ENCODE measurements around the gene DPP7. TPM values are rescaled to one million over a fixed set of nuclear protein-coding genes. Genes with fewer than 3 reads are reported as not detected.
A peak's percentile ranks its signal among the peaks of the same experiment; 100 is the strongest.

The DPP7 gene
- total RNA-seq, 2 experiments from 2014 or later = 271 to 321 TPM

DNA sequence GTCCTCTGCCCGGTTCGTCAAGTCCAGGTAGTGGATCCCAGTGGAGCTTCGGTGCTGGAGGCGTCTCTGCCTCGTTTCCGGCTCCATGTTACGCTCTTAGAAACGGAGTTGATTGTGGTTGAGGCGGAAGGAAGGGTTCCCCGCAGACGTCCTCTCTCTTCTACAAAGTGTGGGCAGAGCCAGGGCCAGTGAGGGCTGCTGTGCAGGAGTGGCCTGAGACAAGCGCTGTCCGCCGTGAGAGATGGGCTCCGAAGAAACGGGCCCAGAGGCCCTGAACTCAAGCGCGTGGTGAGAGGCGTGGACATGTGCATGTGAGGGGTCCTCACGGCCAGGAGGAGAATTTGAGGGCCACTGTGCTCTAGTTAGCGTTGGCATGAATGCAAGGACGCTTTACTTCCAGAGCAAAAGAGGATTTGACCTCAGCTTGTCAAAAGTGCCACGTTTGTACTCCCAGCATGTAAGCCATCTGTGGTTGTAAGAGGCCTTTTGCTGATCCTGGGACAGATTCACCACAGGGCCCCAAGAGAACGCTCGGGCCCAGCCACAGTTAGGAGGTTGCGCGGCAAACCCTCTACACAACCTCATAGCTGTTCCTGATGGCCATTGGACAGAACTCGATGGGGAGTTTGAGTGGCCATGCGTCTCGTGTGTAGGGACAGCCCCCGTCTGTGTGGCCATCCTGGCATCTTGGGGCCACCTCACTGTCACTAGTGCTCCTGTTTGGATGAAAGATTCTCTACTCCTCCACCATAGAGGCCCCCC is 17.6 kb downstream of the DPP7 start:
- no peak for ATAC-seq
- Mint-ChIP-seq H3K9me3 (ENCODE audit: low read depth) (no peaks in the 10 kb centered on the region), H3K27me3 (no peaks in the 10 kb centered on the region), H3K27ac (peak overlapping the region; percentile 97), H3K36me3 (peaks cover 29% of the 10 kb centered on the region), H3K4me1 (peaks cover 30% of the 10 kb centered on the region), H3K4me3 (peak overlapping the region; percentile 85)
- no peak for DNase-seq
- CTCF ChIA-PET = interaction anchor here (1.0 to 3.8 kb wide), 12 partner anchors 10 to 348 kb away, joined by 3 to 45 read pairs (median 9); partner anchors contain the start of genes CYSRT1, DPP7, MAN1B1 and RNF208

DNA sequence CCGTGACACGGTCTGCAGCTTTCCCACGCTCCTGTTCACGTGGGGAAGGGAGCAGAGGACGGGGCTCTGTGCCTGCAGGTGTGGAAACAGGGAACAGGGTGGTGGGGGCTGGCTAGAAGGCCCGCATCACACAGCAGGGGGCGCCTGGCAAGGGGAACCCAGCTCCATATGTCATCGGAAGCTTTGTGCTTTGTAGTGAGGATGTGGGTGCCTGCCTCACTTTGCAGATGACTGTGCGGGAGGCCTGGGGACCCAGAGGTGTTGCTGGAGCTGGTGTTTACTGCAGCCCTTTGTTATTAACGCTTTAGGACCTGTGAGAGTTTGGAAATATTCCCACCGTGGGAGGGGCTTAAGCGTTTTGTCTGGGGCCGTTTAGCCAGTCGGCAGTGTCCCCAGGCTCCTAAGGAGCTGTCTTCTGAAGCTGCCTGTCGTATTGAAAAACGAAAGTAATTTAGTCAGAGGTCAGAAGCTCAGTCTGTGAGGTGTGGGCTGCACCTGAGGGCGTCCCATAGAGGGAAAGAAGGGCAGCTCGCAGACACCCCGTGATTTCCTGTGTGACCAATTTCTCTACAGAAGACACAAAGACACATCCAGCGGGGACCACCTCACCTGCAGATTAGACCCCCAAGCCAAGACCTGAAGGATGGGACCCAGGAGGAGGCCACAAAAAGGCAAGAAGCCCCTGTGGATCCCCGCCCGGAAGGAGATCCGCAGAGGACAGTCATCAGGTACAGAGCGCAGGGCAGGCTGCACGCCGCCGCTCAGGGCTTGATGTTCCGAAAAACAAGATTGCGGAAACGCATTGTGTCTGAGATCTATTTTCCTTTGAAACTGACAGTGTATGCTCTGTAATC is 18.6 kb downstream of the DPP7 start:
- Mint-ChIP-seq H3K9me3 (ENCODE audit: low read depth) (no peaks in the 10 kb centered on the region), H3K4me1 (peaks cover 30% of the 10 kb centered on the region), H3K27ac (peak overlapping the region; percentile 97), H3K4me3 (peak overlapping the region; percentile 85), H3K27me3 (no peaks in the 10 kb centered on the region), H3K36me3 (peaks cover 32% of the 10 kb centered on the region)
- DNase-seq = peak; percentile 95
- peak; percentile 98 for ATAC-seq
- CTCF ChIA-PET = interaction anchor here (0.6 to 3.8 kb wide), 29 partner anchors 8 to 349 kb away, joined by 3 to 45 read pairs (median 6); partner anchors contain the start of genes AJM1, CYSRT1, DPP7 and MAN1B1

GRCh38 chr9:137089232-137089947 is 25.1 kb downstream of the DPP7 start:
- DNase-seq (no peak), ATAC-seq (no peak)
- H3K27ac Mint-ChIP-seq = no peak overlapping the region
- CTCF ChIA-PET = interaction anchor here (0.8 to 10.6 kb wide), 5 partner anchors 21 to 151 kb away, joined by 3 to 138 read pairs (median 3); partner anchors contain the start of genes DPP7, SAPCD2 and TUBB4B
- peaks cover 47% of the 10 kb centered on the region for H3K4me1 Mint-ChIP-seq
- peaks cover 16% of the 10 kb centered on the region for H3K36me3 Mint-ChIP-seq
- no peaks in the 10 kb centered on the region for H3K9me3 Mint-ChIP-seq (ENCODE audit: low read depth)
- H3K27me3 Mint-ChIP-seq = no peaks in the 10 kb centered on the region
- H3K4me3 Mint-ChIP-seq = no peak overlapping the region

GRCh38 chr9:137088121-137088520 is 26.4 kb downstream of the DPP7 start:
- CTCF ChIA-PET = interaction anchor here (0.9 to 10.6 kb wide), 7 partner anchors 8 to 361 kb away, joined by 3 to 138 read pairs (median 12); partner anchors contain the start of genes NPDC1 and SAPCD2
- peaks cover 14% of the 10 kb centered on the region for H3K36me3 Mint-ChIP-seq
- H3K4me3 Mint-ChIP-seq = peak overlapping the region; percentile 82
- H3K27me3 Mint-ChIP-seq = no peaks in the 10 kb centered on the region
- ATAC-seq (no peak), DNase-seq (no peak)
- H3K9me3 Mint-ChIP-seq (ENCODE audit: low read depth) = no peaks in the 10 kb centered on the region
- H3K27ac Mint-ChIP-seq = peak overlapping the region; percentile 89
- peaks cover 48% of the 10 kb centered on the region for H3K4me1 Mint-ChIP-seq

- Mint-ChIP-seq H3K4me3 (peak overlapping the region; percentile 82), H3K27me3 (no peaks in the 10 kb centered on the region), H3K9me3 (ENCODE audit: low read depth) (no peaks in the 10 kb centered on the region), H3K4me1 (peaks cover 43% of the 10 kb centered on the region), H3K27ac (peak overlapping the region; percentile 89), H3K36me3 (peaks cover 9% of the 10 kb centered on the region)
- CTCF ChIA-PET = interaction anchor here (0.6 to 10.6 kb wide), 18 partner anchors 8 to 360 kb away, joined by 3 to 138 read pairs (median 6); partner anchors contain the start of genes ABCA2, DPP7, NPDC1 and RNF224
- ATAC-seq = no peak
- peak; percentile 64 for DNase-seq
Measured at GRCh38 chr9:137087409-137087925, 27.1 kb downstream of the DPP7 start.

GRCh38 chr9:137086531-137087408 is 27.8 kb downstream of the DPP7 start, which contains the start of gene MAN1B1:
Gene MAN1B1 (plus strand): TSS chr9:137086985. CDS start chr9:137087000, 15 bp downstream.
- Mint-ChIP-seq H3K36me3 (peaks cover 6% of the 10 kb centered on the region), H3K4me1 (peaks cover 41% of the 10 kb centered on the region), H3K27me3 (no peaks in the 10 kb centered on the region), H3K27ac (peak within 1 kb of the TSS; percentile 90), H3K4me3 (peak within 1 kb of the TSS; percentile 82), H3K9me3 (ENCODE audit: low read depth) (no peaks in the 10 kb centered on the region)
- CTCF ChIA-PET = interaction anchor here (0.6 to 10.6 kb wide), 22 partner anchors 9 to 359 kb away, joined by 3 to 138 read pairs (median 5); partner anchors contain the start of genes ABCA2, DPP7, NPDC1 and RNF224
- ATAC-seq (peak; percentile 86), DNase-seq (peak; percentile 100)

DNA sequence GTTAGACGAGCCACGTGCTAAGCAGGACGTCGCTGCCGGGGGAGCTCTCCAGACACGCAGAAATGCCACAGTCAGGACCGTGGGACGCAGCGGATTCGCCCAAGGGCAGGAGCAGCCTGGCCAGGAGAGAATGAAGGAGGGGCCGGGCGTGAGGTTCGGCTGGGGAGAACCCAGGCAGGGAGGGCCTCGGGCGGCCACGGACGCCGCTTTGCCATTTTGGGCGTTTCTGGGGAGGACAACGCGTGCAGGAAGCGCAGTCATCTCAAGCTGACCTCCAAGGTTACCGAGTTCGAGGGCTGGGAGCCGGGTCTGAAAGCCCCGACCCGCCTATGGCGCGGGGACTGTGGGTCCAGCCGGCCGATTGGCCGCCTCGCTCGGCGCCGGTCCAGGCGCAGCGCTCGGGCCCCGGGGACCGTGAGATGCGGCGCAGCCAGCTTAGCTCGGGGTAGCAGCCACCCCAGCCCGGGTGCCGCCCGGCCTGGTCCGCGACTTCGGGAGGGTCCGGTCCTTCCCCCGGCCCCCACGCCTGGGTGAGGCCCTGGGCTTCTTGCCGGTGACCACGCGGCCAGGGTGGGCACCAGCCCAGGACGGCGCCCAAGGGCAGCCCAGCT is 28.5 kb downstream of the DPP7 start:
- Mint-ChIP-seq H3K27ac (peak overlapping the region; percentile 90), H3K27me3 (no peaks in the 10 kb centered on the region), H3K9me3 (ENCODE audit: low read depth) (no peaks in the 10 kb centered on the region), H3K36me3 (peaks cover 5% of the 10 kb centered on the region), H3K4me3 (peak overlapping the region; percentile 82), H3K4me1 (peaks cover 43% of the 10 kb centered on the region)
- ATAC-seq = peak; percentile 7
- peak; percentile 71 for DNase-seq
- CTCF ChIA-PET = interaction anchor here (1.1 to 10.6 kb wide), 18 partner anchors 9 to 359 kb away, joined by 3 to 138 read pairs (median 6); partner anchors contain the start of genes ABCA2, NPDC1, RNF224 and SAPCD2

- no peak overlapping the region for H3K4me3 Mint-ChIP-seq
- CTCF ChIA-PET = interaction anchor here (0.7 to 10.6 kb wide), 4 partner anchors 11 to 466 kb away, joined by 3 to 138 read pairs (median 30); partner anchors contain the start of gene SAPCD2
Measured at GRCh38 chr9:137084526-137084925, 30.0 kb downstream of the DPP7 start.

DNA sequence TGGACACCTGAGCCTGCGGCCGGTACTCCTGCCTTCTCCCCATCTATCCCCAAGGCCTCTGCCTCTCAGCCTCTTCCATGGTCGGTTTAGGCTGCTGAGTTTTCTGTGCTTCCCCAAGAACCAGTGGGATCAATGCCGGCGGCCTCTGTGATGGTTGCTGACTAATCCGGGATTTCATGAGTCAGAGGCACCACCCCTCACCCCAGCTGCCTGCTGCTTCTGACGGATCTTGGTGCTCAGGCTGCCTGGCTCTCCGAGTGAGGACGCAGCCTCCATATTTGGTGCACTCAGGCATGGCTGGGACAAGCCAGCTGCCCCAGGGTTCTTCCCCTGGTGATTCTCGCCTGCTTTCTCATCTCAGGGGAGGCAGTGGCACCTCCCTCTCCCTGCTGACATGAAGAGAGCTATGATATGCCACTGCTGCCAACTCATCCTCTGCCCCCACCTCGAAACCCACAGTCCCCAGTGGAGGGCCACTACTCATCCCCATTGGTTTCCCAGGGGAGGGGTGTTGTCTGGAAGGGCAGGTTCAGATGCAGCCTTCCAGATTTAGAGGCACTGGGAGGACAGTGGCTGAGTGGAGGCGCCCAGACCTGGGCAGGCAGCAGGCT is 31.0 kb downstream of the DPP7 start:
- H3K27me3 Mint-ChIP-seq = no peaks in the 10 kb centered on the region
- H3K27ac Mint-ChIP-seq = peak overlapping the region; percentile 15
- CTCF ChIA-PET = interaction anchor here (10.6 kb wide), 1 partner anchor 15 kb away, joined by 138 read pairs; the partner anchor contains the start of gene SAPCD2
- DNase-seq (no peak), ATAC-seq (no peak)
- no peak overlapping the region for H3K4me3 Mint-ChIP-seq
- H3K36me3 Mint-ChIP-seq = peaks cover 7% of the 10 kb centered on the region
- no peaks in the 10 kb centered on the region for H3K9me3 Mint-ChIP-seq (ENCODE audit: low read depth)
- H3K4me1 Mint-ChIP-seq = peaks cover 42% of the 10 kb centered on the region

More at GRCh38 chr9:137084526-137084925, 30.0 kb downstream of the DPP7 start:
- H3K27ac Mint-ChIP-seq = peak overlapping the region; percentile 43
- no peaks in the 10 kb centered on the region for H3K9me3 Mint-ChIP-seq (ENCODE audit: low read depth)
- peaks cover 6% of the 10 kb centered on the region for H3K36me3 Mint-ChIP-seq
- H3K4me1 Mint-ChIP-seq = peaks cover 47% of the 10 kb centered on the region
- no peaks in the 10 kb centered on the region for H3K27me3 Mint-ChIP-seq
- DNase-seq (no peak), ATAC-seq (no peak)

DNA sequence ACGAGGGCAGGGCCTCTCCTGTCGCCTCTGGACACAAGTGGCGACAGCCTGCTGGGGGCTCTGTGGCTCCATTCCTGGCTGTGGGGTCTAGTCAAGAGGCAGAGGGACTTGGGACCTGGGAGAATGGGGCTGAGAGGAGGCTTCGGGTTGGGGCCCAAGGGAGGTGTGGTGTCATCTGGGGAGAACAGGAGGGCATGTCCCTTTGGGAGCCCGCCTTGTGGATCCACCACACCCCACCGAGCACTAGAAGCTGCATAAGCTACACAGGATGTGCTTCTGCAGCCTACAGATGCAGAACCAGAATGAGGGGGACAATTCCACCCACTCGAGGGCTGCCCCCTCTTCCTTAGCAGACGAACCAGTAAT is 31.6 kb downstream of the DPP7 start:
- CTCF ChIA-PET = interaction anchor here (10.6 kb wide), 1 partner anchor 14 kb away, joined by 138 read pairs; the partner anchor contains the start of gene SAPCD2
- no peak overlapping the region for H3K4me3 Mint-ChIP-seq
- H3K9me3 Mint-ChIP-seq (ENCODE audit: low read depth) = no peaks in the 10 kb centered on the region
- H3K4me1 Mint-ChIP-seq = peaks cover 38% of the 10 kb centered on the region
- H3K27me3 Mint-ChIP-seq = no peaks in the 10 kb centered on the region
- peaks cover 7% of the 10 kb centered on the region for H3K36me3 Mint-ChIP-seq
- ATAC-seq = no peak
- DNase-seq = no peak
- H3K27ac Mint-ChIP-seq = no peak overlapping the region
